LNCAP (cell line): ENCODE results near the gene KRTAP17-1.
A peak's percentile ranks its signal among the peaks of the same experiment; 100 is the strongest.

Experiments
- TF ChIP-seq, protein P1 (sequence below): fragments of 450-650 bp; IDR thresholded peaks from 2 replicates; pipeline ENCODE4 v1.5.1; 2017; ENCODE audit warnings: mild to moderate bottlenecking

Gene KRTAP17-1

DNA sequence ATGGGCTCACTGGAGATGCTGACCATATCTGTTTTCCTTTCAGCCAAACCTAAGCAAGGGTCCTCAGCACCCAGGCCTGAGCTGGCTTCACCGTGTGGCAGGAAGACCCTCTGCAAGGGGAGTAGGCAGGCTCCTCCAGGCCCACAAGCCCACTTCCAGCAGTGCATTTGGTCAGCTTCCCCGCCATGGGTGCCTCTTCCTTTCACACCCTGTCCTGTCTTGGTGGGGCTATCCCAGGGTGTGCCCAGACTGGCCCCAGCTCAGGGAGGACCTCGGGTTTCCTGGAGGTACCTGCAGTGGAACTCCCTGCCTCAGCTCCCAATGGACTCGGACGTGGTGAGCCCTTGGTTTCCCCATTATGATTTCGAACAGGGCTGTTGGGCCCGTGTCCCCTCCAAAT, 12.7 kb upstream of the KRTAP17-1 start:
- TF ChIP-seq, protein P1, sequence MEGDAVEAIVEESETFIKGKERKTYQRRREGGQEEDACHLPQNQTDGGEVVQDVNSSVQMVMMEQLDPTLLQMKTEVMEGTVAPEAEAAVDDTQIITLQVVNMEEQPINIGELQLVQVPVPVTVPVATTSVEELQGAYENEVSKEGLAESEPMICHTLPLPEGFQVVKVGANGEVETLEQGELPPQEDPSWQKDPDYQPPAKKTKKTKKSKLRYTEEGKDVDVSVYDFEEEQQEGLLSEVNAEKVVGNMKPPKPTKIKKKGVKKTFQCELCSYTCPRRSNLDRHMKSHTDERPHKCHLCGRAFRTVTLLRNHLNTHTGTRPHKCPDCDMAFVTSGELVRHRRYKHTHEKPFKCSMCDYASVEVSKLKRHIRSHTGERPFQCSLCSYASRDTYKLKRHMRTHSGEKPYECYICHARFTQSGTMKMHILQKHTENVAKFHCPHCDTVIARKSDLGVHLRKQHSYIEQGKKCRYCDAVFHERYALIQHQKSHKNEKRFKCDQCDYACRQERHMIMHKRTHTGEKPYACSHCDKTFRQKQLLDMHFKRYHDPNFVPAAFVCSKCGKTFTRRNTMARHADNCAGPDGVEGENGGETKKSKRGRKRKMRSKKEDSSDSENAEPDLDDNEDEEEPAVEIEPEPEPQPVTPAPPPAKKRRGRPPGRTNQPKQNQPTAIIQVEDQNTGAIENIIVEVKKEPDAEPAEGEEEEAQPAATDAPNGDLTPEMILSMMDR = no peak

- TF ChIP-seq, protein P1 = no peak
Observed at GRCh38 chr17:41327411-41328120, 12.1 kb upstream of the KRTAP17-1 start.

DNA sequence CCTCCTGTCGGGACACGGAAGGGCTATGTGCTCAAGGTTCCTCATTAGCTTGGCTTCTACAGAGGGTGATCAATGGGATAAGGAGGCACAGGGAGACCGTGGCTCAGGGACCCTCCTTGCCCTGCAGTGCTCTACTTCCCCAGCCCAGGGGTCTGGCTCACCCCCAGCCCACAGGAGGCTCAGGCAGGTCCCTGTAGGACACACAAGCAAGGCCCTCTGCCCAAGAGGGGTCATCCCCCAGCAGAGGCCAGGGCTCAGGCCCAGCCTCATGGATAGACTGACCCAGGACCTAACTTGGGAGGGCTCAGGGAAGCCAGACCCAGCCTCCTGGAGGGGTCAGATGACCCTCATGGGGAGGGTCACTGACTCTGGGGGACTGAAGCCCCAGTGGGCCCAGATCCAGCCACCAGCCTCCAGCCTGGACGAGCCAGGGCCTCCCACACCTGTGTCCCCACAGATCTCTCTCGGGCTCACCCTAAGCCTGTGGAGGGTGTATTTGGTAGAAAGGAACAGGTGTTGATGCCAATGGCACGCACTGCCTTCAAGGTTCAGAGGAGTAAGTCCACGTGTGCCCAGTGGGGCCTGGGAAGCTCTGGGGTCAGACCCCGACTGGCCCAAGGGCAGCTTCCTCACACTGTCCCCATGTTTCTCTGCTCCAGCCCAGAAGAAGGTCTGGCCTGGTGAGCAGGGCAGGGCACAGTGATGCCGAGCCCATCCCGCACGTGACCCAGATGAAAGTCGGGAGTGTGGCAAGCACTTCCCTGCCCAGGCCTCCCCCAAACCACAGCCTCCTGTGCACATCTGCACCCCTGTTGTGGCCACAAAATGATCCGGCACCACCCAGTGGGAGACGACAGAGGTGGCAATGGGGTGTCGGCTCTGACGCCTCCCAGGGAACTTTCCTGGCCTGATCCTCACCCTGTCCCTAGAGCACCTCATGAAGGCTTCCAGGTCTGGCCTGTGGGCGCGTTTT, 10.9 kb upstream of the KRTAP17-1 start:
- TF ChIP-seq, protein P1 = no peak

- TF ChIP-seq, protein P1 = no peak
Observed at GRCh38 chr17:41325611-41326010, 10.1 kb upstream of the KRTAP17-1 start.

- TF ChIP-seq, protein P1 = no peak
Observed at GRCh38 chr17:41325126-41325525, 9.6 kb upstream of the KRTAP17-1 start.

DNA sequence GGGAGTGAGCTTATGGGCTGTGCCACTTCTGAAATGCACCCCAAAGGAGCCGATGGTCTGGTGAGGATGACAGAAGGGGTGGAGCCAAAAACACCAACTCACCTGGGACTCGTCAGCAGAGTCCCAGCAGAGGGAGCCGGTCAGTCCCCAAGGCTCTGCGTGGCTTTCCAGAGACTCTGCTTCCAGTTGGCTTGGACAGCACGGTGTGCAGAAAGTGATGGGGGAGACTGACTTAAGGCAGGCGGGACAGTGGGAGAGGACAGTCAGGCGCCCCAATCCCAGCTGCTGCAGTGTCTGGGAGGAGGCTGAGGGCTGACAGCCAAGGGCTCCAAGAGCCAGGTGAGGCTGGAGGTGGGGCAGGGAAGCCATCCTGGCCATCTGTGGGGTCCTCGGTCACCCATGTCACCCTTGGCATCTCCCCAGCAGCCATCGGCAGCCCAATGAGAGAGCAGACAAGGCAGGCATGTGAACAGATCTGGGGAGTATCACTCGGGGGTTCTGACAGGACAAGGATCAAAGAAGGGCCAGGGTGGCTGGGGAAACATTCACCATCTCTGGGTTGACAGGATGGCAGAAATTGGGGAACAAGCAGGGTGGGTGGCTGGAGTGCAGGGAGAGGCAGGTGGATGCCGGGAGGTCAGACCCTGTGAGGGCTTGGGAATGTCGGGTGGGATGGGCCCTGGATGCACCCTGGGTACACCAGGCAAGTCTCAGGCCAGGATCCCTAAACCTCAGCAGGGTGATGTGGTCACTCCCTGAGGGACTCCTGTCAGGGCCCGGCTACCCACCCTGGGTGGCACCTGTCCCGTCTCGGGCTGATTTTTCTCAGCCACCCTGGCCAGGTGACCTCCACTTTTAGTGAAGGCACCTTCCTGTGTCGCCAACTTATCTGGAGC, 8.9 kb upstream of the KRTAP17-1 start:
- TF ChIP-seq, protein P1 = peak; percentile 53
